Lower lobe of right lung (tissue), 2 donors: ENCODE measurements around the gene NISCH. TPM values are rescaled to one million over a fixed set of nuclear protein-coding genes. Genes with fewer than 3 reads are reported as not detected.

Source experiments
- ATAC-seq, 2 donors: fragments of 200-7000 bp; cut with Tn5 transposase; one replicate each; pipeline ENCODE4 v1.9.1; 2020 to 2022; ENCODE audit warnings: mild to moderate bottlenecking in 2 of 2, moderate library complexity in 2 of 2
- DNase-seq: peaks from one replicate; pipeline ENCODE4 v3.0.0-alpha.2; 2020
- H3K27ac ChIP-seq: fragments of 200-600 bp; one replicate; pipeline ENCODE4 v1.8.0; 2022
- H3K27me3 ChIP-seq: fragments of 200-600 bp; one replicate; pipeline ENCODE4 v1.8.0; 2022; ENCODE audit warnings: low read depth
- H3K36me3 ChIP-seq: fragments of 200-600 bp; one replicate; pipeline ENCODE4 v1.8.0; 2022; ENCODE audit warnings: mild to moderate bottlenecking
- H3K4me1 ChIP-seq: fragments of 200-600 bp; one replicate; pipeline ENCODE4 v1.8.0; 2022
- H3K4me3 ChIP-seq: fragments of 200-600 bp; one replicate; pipeline ENCODE4 v1.8.0; 2022; ENCODE audit warnings: mild to moderate bottlenecking
- H3K9me3 ChIP-seq: fragments of 200-600 bp; one replicate; pipeline ENCODE4 v1.8.0; 2022
- CTCF ChIP-seq: fragments of 200-600 bp; IDR thresholded peaks from one replicate; pipeline ENCODE4 v1.8.0; 2022; ENCODE audit warnings: antibody characterized with exemption, mild to moderate bottlenecking
- intact Hi-C: fragments of 100-400 bp; cut with DNase I; formaldehyde crosslinking; loops from one replicate; pipeline ENCODE4 v1.11.0; 2022
- total RNA-seq: library from RNA; stranded (reverse); fragmentation: NEBNext Ultra II Directional; extraction: Animal tissue kit (Norgen Biotek cat#: 25700); gene quantifications from one replicate; pipeline ENCODE4 v1.2.1, GENCODE V29; 2021
- donor health status: DM: no; HTN: yes; CAD: no; lungs with severe emphysema.

The NISCH gene
- total RNA-seq, 1 donor from 2014 or later: 90.2 TPM

DNA sequence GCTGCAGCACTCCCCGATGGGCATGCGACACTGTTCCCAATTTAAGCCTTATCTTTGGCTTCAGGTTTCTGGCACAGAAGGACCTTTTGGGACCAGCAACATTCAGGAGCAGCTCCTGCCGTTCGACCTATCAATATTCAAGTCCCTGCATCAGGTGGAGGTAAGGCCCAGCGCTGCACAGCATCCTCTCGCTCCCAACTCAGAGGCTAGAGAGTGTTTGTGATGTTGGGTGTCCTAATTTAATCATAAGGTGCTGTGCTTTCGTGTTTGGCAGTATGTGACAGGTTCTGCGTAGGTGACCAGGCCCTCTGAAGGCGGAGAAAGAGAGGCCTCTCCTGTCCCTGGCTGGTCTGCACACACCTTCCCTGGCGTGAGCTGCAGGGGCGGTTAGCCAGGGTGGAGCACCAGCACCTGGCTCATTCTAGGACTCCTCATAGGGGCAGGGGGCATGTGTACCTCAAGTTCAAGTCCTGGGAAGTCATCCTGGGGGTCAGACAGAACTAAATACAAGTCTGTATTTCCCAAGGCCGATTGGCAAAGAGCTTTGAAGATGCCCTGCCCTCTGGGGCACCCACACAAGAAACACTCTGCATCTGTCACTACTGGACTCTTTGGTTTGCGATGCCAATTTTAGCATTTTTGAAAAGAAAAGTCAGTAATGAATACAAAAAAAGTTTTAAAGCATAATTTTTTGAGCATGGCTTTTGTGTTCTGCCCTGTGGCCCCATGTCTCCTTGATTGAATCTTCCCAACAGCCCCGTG lies 17.0 kb downstream of the NISCH start:
- Histone ChIP-seq H3K27ac (peak overlapping the region; percentile 8), H3K4me1 (peaks cover 55% of the 10 kb centered on the region), H3K9me3 (no peaks in the 10 kb centered on the region), H3K27me3 (no peaks in the 10 kb centered on the region), H3K36me3 (peaks cover 82% of the 10 kb centered on the region), H3K4me3 (no peak overlapping the region)
- DNase-seq (no peak), ATAC-seq (no peak)
- no peak for TF ChIP-seq CTCF
- intact Hi-C loops: no loop called here

DNA sequence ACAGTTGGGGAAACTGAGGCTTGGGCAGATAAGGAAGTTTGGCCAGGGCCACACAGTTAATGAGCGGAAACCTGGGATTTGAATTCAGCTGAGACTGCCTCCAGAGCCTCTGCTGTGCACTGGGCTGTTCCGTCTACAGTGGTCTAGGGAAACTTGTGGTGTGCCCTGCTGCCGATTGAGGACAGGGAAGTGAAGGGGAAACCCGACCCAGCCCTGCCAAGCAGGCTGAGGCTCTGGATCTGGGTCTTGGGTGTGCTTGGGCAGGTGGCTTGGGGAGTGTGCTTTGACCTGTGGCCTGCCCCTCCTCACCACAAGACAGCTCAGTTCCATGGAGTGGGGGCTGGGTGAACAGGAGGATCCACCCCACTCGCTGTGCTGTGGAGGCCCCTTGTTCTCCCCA lies 17.6 kb downstream of the NISCH start:
- ATAC-seq: no peak
- Histone ChIP-seq H3K36me3 (peaks cover 84% of the 10 kb centered on the region), H3K4me1 (peaks cover 54% of the 10 kb centered on the region), H3K4me3 (no peak overlapping the region), H3K27me3 (no peaks in the 10 kb centered on the region), H3K27ac (peak overlapping the region; percentile 8), H3K9me3 (no peaks in the 10 kb centered on the region)
- intact Hi-C loops: no loop called here
- TF ChIP-seq CTCF: no peak
- no peak for DNase-seq

GRCh38 chr3:52477076-52477795 lies 21.8 kb downstream of the NISCH start:
- DNase-seq (no peak), ATAC-seq (no peak)
- H3K27ac ChIP-seq: no peak overlapping the region
- peaks cover 23% of the 10 kb centered on the region for H3K4me1 ChIP-seq
- intact Hi-C loops: no loop called here
- peaks cover 99% of the 10 kb centered on the region for H3K36me3 ChIP-seq
- no peaks in the 10 kb centered on the region for H3K27me3 ChIP-seq
- H3K9me3 ChIP-seq: no peaks in the 10 kb centered on the region
- H3K4me3 ChIP-seq: no peak overlapping the region
- TF ChIP-seq CTCF: no peak

GRCh38 chr3:52477796-52478095 lies 22.3 kb downstream of the NISCH start:
- intact Hi-C loops: no loop called here
- peaks cover 19% of the 10 kb centered on the region for H3K4me1 ChIP-seq
- TF ChIP-seq CTCF: no peak

DNA sequence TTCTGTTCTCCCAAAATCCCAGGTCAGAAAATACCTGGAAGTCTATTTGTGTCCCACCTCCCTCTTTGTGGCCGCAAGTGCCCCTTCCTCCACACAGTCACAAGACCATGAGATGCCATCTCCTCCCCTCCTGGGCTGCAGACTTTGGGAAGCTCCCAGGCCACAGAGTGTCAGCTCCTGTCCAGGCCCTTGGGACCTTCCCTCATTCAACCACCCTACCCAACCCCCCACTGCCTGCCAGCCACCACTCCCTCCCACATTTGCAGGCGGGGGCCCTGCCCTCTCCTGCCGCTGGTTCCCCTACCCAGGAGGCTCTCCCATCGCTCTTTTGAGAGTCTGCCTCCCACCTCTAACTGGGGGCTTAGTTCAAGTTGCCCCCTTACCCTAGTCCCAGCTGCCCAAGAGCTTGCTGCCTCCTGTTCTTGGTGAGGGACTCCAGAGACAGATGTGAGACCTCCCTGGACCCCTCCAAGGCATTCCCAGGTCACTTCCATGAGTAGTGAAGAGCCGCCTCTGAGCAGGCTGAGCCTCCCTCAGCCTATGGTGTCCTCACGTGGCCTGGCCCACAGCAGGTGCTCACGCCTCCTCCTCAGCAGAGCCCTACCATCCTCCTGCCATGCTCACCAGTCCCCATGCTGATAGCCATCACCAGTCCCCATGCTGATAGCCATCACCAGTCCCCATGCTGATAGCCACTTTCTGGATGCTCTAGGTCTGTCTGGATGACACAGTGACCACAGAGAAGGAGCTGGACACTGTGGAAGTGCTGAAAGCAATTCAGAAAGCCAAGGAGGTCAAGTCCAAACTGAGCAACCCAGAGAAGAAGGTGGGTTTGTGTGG lies 23.9 kb downstream of the NISCH start:
- no peak for ATAC-seq
- peaks cover 86% of the 10 kb centered on the region for H3K36me3 ChIP-seq
- no peak for DNase-seq
- H3K27me3 ChIP-seq: no peaks in the 10 kb centered on the region
- H3K4me3 ChIP-seq: no peak overlapping the region
- no peak for TF ChIP-seq CTCF
- no peaks in the 10 kb centered on the region for H3K9me3 ChIP-seq
- H3K4me1 ChIP-seq: peaks cover 25% of the 10 kb centered on the region
- intact Hi-C loops: no loop called here
- no peak overlapping the region for H3K27ac ChIP-seq

More at GRCh38 chr3:52477796-52478095, 22.3 kb downstream of the NISCH start:
- Histone ChIP-seq H3K27ac (no peak overlapping the region), H3K27me3 (no peaks in the 10 kb centered on the region), H3K9me3 (no peaks in the 10 kb centered on the region), H3K4me3 (no peak overlapping the region), H3K36me3 (peaks cover 99% of the 10 kb centered on the region)
- DNase-seq (no peak), ATAC-seq (no peak)
